H9 (cell line): Measurements from ENCODE around the gene OR5H2. TPM values are rescaled to one million over a fixed set of nuclear protein-coding genes. Genes with fewer than 3 reads are reported as not detected.

Experiments
- DNase-seq: peaks from one replicate; pipeline ENCODE4 v3.0.0-alpha.2; 2017
- H2AFZ ChIP-seq: one replicate; pipeline ENCODE4 v1.6.1; 2013; ENCODE audit warnings: mild to moderate bottlenecking, low read length, control low read depth, moderate library complexity
- H2AK5ac ChIP-seq: 2 replicates; pipeline ENCODE4 v1.6.1; 2013; ENCODE audit warnings: low read length, control low read depth, mixed read lengths; ENCODE audit not compliant: insufficient read length
- H2BK120ac ChIP-seq: one replicate; pipeline ENCODE4 v1.6.1; 2013; ENCODE audit warnings: low read depth, mild to moderate bottlenecking, low read length, control low read depth, inconsistent platforms; ENCODE audit not compliant: poor library complexity, severe bottlenecking
- H2BK12ac ChIP-seq: 2 replicates; pipeline ENCODE4 v1.6.1; 2013; ENCODE audit warnings: low read length, control low read depth, mixed read lengths, low read depth; ENCODE audit not compliant: insufficient read length
- H2BK15ac ChIP-seq: 2 replicates; pipeline ENCODE4 v1.6.1; 2013; ENCODE audit warnings: low read depth, low read length, control low read depth
- H2BK20ac ChIP-seq: one replicate; pipeline ENCODE4 v1.6.1; 2013; ENCODE audit warnings: low read depth, mild to moderate bottlenecking, low read length, control low read depth, inconsistent platforms; ENCODE audit not compliant: poor library complexity, severe bottlenecking
- H2BK5ac ChIP-seq: 2 replicates; pipeline ENCODE4 v1.6.1; 2013; ENCODE audit warnings: low read length, control low read depth, mixed read lengths; ENCODE audit not compliant: insufficient read length
- H3K14ac ChIP-seq: 2 replicates; pipeline ENCODE4 v1.6.1; 2013; ENCODE audit warnings: low read length, control low read depth; ENCODE audit not compliant: insufficient read depth
- H3K18ac ChIP-seq: 2 replicates; pipeline ENCODE4 v1.6.1; 2013; ENCODE audit warnings: low read depth, mild to moderate bottlenecking, mixed read lengths, low read length, control low read depth; ENCODE audit not compliant: insufficient read length
- H3K23ac ChIP-seq: 2 replicates; pipeline ENCODE4 v1.6.1; 2013; ENCODE audit warnings: low read length, control low read depth, mixed read lengths, low read depth; ENCODE audit not compliant: insufficient read length
- H3K23me2 ChIP-seq: 2 replicates; pipeline ENCODE4 v1.6.1; 2013; ENCODE audit warnings: low read depth, mild to moderate bottlenecking, mixed read lengths, low read length, control low read depth; ENCODE audit not compliant: insufficient read length, poor library complexity, severe bottlenecking
- H3K27ac ChIP-seq: 2 replicates; pipeline ENCODE4 v1.5.1; 2013; ENCODE audit warnings: low read length, control low read depth, mixed read lengths, low read depth; ENCODE audit not compliant: insufficient read length
- H3K27me3 ChIP-seq: 2 replicates; pipeline ENCODE4 v1.6.1; 2013; ENCODE audit warnings: low read length, control low read depth, inconsistent platforms; ENCODE audit not compliant: insufficient read depth
- H3K4ac ChIP-seq: 2 replicates; pipeline ENCODE4 v1.6.1; 2013; ENCODE audit warnings: low read depth, mild to moderate bottlenecking, control low read depth, inconsistent platforms, low read length, moderate library complexity
- H3K4me1 ChIP-seq: 2 replicates; pipeline ENCODE4 v1.6.1; 2013; ENCODE audit warnings: low read length, control low read depth, inconsistent platforms; ENCODE audit not compliant: insufficient read depth
- H3K4me2 ChIP-seq: 2 replicates; pipeline ENCODE4 v1.6.1; 2013; ENCODE audit warnings: low read length, control low read depth, mixed read lengths; ENCODE audit not compliant: insufficient read length, insufficient read depth
- H3K56ac ChIP-seq: 2 replicates; pipeline ENCODE4 v1.6.1; 2013; ENCODE audit warnings: low read depth, mild to moderate bottlenecking, mixed read lengths, low read length, control low read depth; ENCODE audit not compliant: insufficient read length
- H3K79me1 ChIP-seq: 2 replicates; pipeline ENCODE4 v1.6.1; 2013; ENCODE audit warnings: low read depth, mild to moderate bottlenecking, moderate library complexity, low read length, control low read depth, inconsistent platforms; ENCODE audit not compliant: insufficient read depth, poor library complexity, severe bottlenecking
- H3K79me2 ChIP-seq: 2 replicates; pipeline ENCODE4 v1.6.1; 2013; ENCODE audit warnings: low read length, control low read depth, inconsistent platforms; ENCODE audit not compliant: insufficient read depth
- H3K9ac ChIP-seq: 2 replicates; pipeline ENCODE4 v1.6.1; 2013; ENCODE audit warnings: low read length, control low read depth, mixed read lengths; ENCODE audit not compliant: insufficient read length; ENCODE audit errors: extremely low read depth
- H3K9me3 ChIP-seq: one replicate; pipeline ENCODE4 v1.6.1; 2013; ENCODE audit warnings: low read depth, low read length, inconsistent platforms; ENCODE audit not compliant: control insufficient read depth
- H3T11ph ChIP-seq: one replicate; pipeline ENCODE4 v1.6.1; 2013; ENCODE audit warnings: mild to moderate bottlenecking, low read length, control low read depth, inconsistent platforms
- H4K20me1 ChIP-seq: one replicate; pipeline ENCODE4 v1.6.1; 2013; ENCODE audit not compliant: control insufficient read depth, insufficient read length, insufficient read depth
- H4K5ac ChIP-seq: 2 replicates; pipeline ENCODE4 v1.6.1; 2013; ENCODE audit warnings: low read depth, mild to moderate bottlenecking, mixed read lengths, low read length, control low read depth; ENCODE audit not compliant: insufficient read length
- H4K8ac ChIP-seq: replicated peaks from 2 replicates; pipeline ENCODE4 v1.6.1; 2013; ENCODE audit warnings: low read length, control low read depth, mixed read lengths, low read depth; ENCODE audit not compliant: insufficient read length
- H4K91ac ChIP-seq: 2 replicates; pipeline ENCODE4 v1.6.1; 2013; ENCODE audit warnings: low read depth, mild to moderate bottlenecking, moderate library complexity, mixed read lengths, low read length, control low read depth; ENCODE audit not compliant: insufficient read length
- H3K27ac Mint-ChIP-seq, 3 experiments: 2 replicates in 2 of 3; 3 replicates in 1 of 3; pipeline ENCODE4 v1.8.0; 2020 to 2021; ENCODE audit warnings: mixed read lengths in 3 of 3, mild to moderate bottlenecking in 1 of 3, moderate library complexity in 1 of 3
- H3K27me3 Mint-ChIP-seq: 2 replicates; pipeline ENCODE4 v1.8.0; 2021; ENCODE audit warnings: low read depth, mild to moderate bottlenecking, moderate library complexity, mixed read lengths
- H3K36me3 Mint-ChIP-seq, 3 experiments: 2 replicates in 2 of 3; 3 replicates in 1 of 3; pipeline ENCODE4 v1.8.0; 2020 to 2021; ENCODE audit warnings: low read depth in 3 of 3, mixed read lengths in 3 of 3; ENCODE audit not compliant: insufficient read depth in 1 of 3
- H3K4me1 Mint-ChIP-seq, 2 experiments: 2 replicates each; pipeline ENCODE4 v1.8.0; 2020; ENCODE audit warnings: mixed read lengths in 2 of 2
- H3K4me3 Mint-ChIP-seq, 2 experiments: 2 replicates in 1 of 2; 3 replicates in 1 of 2; pipeline ENCODE4 v1.8.0; 2020 to 2021; ENCODE audit warnings: mild to moderate bottlenecking in 2 of 2, mixed read lengths in 2 of 2, moderate library complexity in 1 of 2
- H3K9me3 Mint-ChIP-seq, 2 experiments: 2 replicates in 1 of 2; 3 replicates in 1 of 2; pipeline ENCODE4 v1.8.0; 2020; ENCODE audit warnings: mild to moderate bottlenecking in 2 of 2, mixed read lengths in 2 of 2, moderate library complexity in 1 of 2
- CTCF ChIP-seq: fragments of 200-600 bp; sonication (generic); conservative IDR thresholded peaks from 3 replicates; pipeline ENCODE4 v1.8.0; 2021; ENCODE audit warnings: antibody characterized with exemption, mild to moderate bottlenecking
- WGBS: extraction: QIAGEN DNeasy Blood & Tissue Kit; methylation state at CpG from one replicate; pipeline ENCODE4 v1.1.7; 2013; ENCODE audit warnings: missing lambda C conversion rate, low lambda C conversion rate, mixed read lengths; ENCODE audit not compliant: insufficient read length; ENCODE audit errors: extremely low coverage; 5-methylcytosine and 5-hydroxymethylcytosine counted together
- total RNA-seq: library from RNA; stranded (reverse); gene quantifications from 2 replicates; pipeline ENCODE4 v1.2.1, GENCODE V29; 2021

Gene OR5H2
- total RNA-seq, 1 experiment from 2014 or later = not detected

DNA sequence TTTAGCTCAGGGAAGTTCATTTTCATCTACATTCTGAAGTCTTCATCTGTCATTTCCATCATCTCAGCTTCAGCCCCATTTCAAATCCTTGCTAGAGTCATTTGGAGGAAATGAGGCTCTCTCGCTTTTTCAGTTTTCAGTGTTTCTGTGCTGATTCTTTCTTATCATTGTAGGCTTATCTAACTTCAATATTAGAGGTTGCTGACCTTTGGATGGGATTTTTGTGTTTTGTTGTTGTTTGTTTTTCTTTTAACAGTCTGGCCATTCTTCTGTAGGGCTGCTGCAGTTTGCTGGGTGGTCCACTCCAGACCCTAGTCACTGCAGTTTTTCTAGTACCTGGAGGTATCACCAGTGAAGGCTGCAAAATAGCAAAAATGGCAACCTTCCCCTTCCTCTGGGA lies 8.6 kb downstream of the OR5H2 start:
- H3K4me3 Mint-ChIP-seq = no peak overlapping the region
- no peak overlapping the region for H4K5ac ChIP-seq
- H2BK120ac ChIP-seq = no peak overlapping the region
- no peaks in the 10 kb centered on the region for H3K79me1 ChIP-seq
- no peak overlapping the region for H2AFZ ChIP-seq
- no peaks in the 10 kb centered on the region; a peak in 1 of 5 replicates for H3K9me3 Mint-ChIP-seq
- H3T11ph ChIP-seq = no peak overlapping the region
- H3K27me3 Mint-ChIP-seq = no peaks in the 10 kb centered on the region
- H4K8ac ChIP-seq = no peak overlapping the region
- no peak overlapping the region for H3K4ac ChIP-seq
- no peak overlapping the region for H3K4me2 ChIP-seq
- H3K4me1 Mint-ChIP-seq = no peaks in the 10 kb centered on the region
- H2BK5ac ChIP-seq = no peak overlapping the region
- H3K79me2 ChIP-seq = no peaks in the 10 kb centered on the region
- no peaks in the 10 kb centered on the region for H4K20me1 ChIP-seq
- no peak overlapping the region for H2BK20ac ChIP-seq
- H3K9me3 ChIP-seq = no peaks in the 10 kb centered on the region
- H3K27ac ChIP-seq = no peak overlapping the region
- no peak overlapping the region for H3K23ac ChIP-seq
- WGBS = no CpG with 5 or more reads among the region's 1 CpG
- no peak overlapping the region for H2AK5ac ChIP-seq
- no peak overlapping the region for H3K18ac ChIP-seq
- H3K4me1 ChIP-seq = no peaks in the 10 kb centered on the region
- peaks cover 0 to 14% (median 0%) of the 10 kb centered on the region in 3 experiments; a peak in 2 of 7 replicates for H3K36me3 Mint-ChIP-seq
- H2BK12ac ChIP-seq = no peak overlapping the region
- no peaks in the 10 kb centered on the region for H3K23me2 ChIP-seq
- H3K14ac ChIP-seq = no peak overlapping the region
- no peak for DNase-seq
- no peak overlapping the region for H3K56ac ChIP-seq
- TF ChIP-seq CTCF = no peak
- no peak overlapping the region for H3K9ac ChIP-seq
- no peak overlapping the region for H3K27ac Mint-ChIP-seq
- H4K91ac ChIP-seq = no peak overlapping the region
- H3K27me3 ChIP-seq = no peaks in the 10 kb centered on the region
- H2BK15ac ChIP-seq = no peak overlapping the region
